Glutamatergic neuron (in vitro differentiated cells): Measurements from ENCODE around the gene NEMP1. TPM values are rescaled to one million over a fixed set of nuclear protein-coding genes. Genes with fewer than 3 reads are reported as not detected.

ENCODE experiments used
- DNase-seq: peaks from one replicate; pipeline ENCODE4 v3.0.0; 2022
- H3K27ac Mint-ChIP-seq: one replicate; pipeline ENCODE4 v1.8.0; 2020; ENCODE audit warnings: mild to moderate bottlenecking, mixed read lengths, inconsistent platforms; ENCODE audit not compliant: unreplicated experiment
- H3K27me3 Mint-ChIP-seq: one replicate; pipeline ENCODE4 v1.8.0; 2020; ENCODE audit warnings: mild to moderate bottlenecking, moderate library complexity, mixed read lengths, inconsistent platforms; ENCODE audit not compliant: unreplicated experiment
- H3K36me3 Mint-ChIP-seq: one replicate; pipeline ENCODE4 v1.8.0; 2020; ENCODE audit warnings: mild to moderate bottlenecking, mixed read lengths, inconsistent platforms; ENCODE audit not compliant: unreplicated experiment
- H3K4me1 Mint-ChIP-seq: one replicate; pipeline ENCODE4 v1.8.0; 2020; ENCODE audit warnings: mild to moderate bottlenecking, low read depth, mixed read lengths, inconsistent platforms; ENCODE audit not compliant: unreplicated experiment
- H3K4me3 Mint-ChIP-seq: one replicate; pipeline ENCODE4 v1.8.0; 2020; ENCODE audit warnings: mild to moderate bottlenecking, mixed read lengths, inconsistent platforms; ENCODE audit not compliant: unreplicated experiment
- H3K9me3 Mint-ChIP-seq: one replicate; pipeline ENCODE4 v1.8.0; 2020; ENCODE audit warnings: mild to moderate bottlenecking, moderate library complexity, mixed read lengths, inconsistent platforms; ENCODE audit not compliant: unreplicated experiment
- CTCF ChIP-seq: fragments of 200-600 bp; sonication (generic); IDR thresholded peaks from one replicate; pipeline ENCODE4 v1.5.0; 2021; ENCODE audit not compliant: partially characterized antibody, unreplicated experiment
- total RNA-seq: library from RNA; stranded (reverse); fragmentation: NEBNext Ultra II Directional; extraction: Animal tissue kit (Norgen Biotek cat#: 25700); gene quantifications from one replicate; pipeline ENCODE4 v1.2.1, GENCODE V29; 2021; ENCODE audit not compliant: unreplicated experiment

NEMP1 gene
- total RNA-seq, 1 donor from 2014 or later: 11.5 TPM

DNA sequence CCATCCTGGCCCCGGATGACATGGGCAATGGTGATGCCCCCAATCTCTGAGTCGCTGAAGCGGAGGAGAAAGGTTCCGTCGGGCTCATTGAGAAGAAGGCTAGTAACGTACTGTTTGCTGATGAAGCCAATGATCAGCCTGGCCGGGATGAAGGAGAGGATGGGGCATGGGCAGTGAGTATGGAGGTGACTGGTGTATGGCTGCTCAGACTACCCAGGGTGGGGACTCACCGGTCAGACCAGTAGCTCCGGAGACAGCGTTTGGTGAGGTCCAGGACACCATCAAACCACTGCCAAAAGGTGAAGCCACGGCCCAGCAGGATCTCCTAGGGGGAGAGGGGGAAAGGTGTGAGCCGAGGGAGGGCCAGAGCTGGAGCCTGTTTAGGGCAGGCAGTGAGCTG lies 21.2 kb upstream of the NEMP1 start:
- TF ChIP-seq CTCF: no peak
- Mint-ChIP-seq H3K4me3 (no peak overlapping the region), H3K36me3 (no peaks in the 10 kb centered on the region), H3K9me3 (peaks cover 2% of the 10 kb centered on the region), H3K27ac (no peak overlapping the region), H3K27me3 (peaks cover 1% of the 10 kb centered on the region), H3K4me1 (peaks cover 9% of the 10 kb centered on the region)
- DNase-seq: no peak

DNA sequence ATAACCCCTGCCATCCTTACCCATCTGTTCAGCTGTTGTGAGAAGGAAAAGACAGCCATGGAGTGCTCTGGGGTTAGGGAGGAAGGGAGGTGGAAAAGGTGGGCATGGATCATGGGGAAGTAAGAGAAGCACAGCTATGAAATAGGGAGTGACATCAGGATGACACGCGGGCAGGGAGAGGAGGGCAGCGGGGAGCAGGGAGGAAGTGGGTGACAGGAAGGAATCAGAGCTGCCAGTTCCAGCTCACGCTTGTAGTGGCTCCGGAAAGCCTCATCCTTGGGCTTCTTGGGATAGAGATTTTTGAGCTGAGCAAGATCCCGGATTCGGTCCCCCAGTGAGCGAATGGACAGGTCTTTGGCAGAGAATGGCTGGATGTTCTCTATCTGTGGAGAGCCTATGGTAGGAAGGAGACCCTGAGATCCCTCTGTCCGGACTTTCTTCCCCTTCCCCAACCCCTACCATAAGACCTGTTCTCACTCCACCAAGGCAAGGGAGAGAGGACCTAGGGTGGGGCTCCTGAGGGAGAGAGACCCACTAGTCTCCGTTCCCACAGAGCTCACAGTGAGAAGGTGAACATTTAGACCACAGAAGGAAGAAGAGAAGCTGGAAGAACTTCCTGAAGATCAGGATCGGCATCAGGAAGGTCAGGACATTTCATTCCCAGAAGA lies 20.6 kb upstream of the NEMP1 start:
- peaks cover 15% of the 10 kb centered on the region for H3K4me1 Mint-ChIP-seq
- H3K4me3 Mint-ChIP-seq: no peak overlapping the region
- H3K9me3 Mint-ChIP-seq: peaks cover 2% of the 10 kb centered on the region
- peaks cover 1% of the 10 kb centered on the region for H3K27me3 Mint-ChIP-seq
- TF ChIP-seq CTCF: no peak
- H3K27ac Mint-ChIP-seq: no peak overlapping the region
- no peaks in the 10 kb centered on the region for H3K36me3 Mint-ChIP-seq
- DNase-seq: no peak

DNA sequence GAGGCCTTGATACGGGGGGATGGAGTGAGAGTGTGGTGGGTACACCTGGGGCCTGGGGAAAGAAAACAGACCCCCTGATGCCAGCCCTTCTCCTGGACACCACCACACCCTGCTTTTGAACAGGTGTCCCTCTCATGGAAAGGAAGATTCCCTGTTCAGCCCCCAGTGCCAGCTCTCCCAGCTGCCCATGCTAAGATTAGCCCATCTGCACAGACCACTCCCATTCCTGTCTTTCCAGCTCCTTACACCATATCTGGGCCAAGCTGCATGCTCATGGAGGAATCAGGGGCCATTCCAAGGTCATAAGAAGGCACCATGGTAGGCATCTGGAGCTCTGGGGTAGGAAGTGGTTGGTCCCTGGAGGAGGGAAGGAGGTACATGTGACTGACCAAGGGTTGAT lies 20.0 kb upstream of the NEMP1 start:
- DNase-seq: no peak
- peaks cover 3% of the 10 kb centered on the region for H3K27me3 Mint-ChIP-seq
- no peak overlapping the region for H3K4me3 Mint-ChIP-seq
- TF ChIP-seq CTCF: no peak
- no peak overlapping the region for H3K27ac Mint-ChIP-seq
- H3K4me1 Mint-ChIP-seq: peaks cover 19% of the 10 kb centered on the region
- no peaks in the 10 kb centered on the region for H3K36me3 Mint-ChIP-seq
- H3K9me3 Mint-ChIP-seq: peaks cover 2% of the 10 kb centered on the region

DNA sequence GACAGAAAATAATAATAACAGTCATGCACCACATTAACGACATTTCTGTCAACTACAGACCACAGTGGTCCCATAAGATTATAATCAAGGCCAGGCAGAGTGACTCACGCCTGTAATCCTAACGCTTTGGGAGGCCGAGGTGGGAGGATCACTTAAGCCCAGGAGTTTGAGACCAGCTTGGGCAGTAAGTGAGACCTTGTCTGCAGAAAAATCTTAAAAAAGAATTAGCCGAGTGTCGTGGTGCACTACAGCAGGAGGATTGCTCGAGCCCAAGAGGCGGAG lies 18.9 kb upstream of the NEMP1 start:
- no peak for DNase-seq
- peaks cover 20% of the 10 kb centered on the region for H3K4me1 Mint-ChIP-seq
- H3K27me3 Mint-ChIP-seq: peaks cover 6% of the 10 kb centered on the region
- H3K4me3 Mint-ChIP-seq: no peak overlapping the region
- peaks cover 2% of the 10 kb centered on the region for H3K9me3 Mint-ChIP-seq
- H3K27ac Mint-ChIP-seq: no peak overlapping the region
- no peak for TF ChIP-seq CTCF
- H3K36me3 Mint-ChIP-seq: no peaks in the 10 kb centered on the region

DNA sequence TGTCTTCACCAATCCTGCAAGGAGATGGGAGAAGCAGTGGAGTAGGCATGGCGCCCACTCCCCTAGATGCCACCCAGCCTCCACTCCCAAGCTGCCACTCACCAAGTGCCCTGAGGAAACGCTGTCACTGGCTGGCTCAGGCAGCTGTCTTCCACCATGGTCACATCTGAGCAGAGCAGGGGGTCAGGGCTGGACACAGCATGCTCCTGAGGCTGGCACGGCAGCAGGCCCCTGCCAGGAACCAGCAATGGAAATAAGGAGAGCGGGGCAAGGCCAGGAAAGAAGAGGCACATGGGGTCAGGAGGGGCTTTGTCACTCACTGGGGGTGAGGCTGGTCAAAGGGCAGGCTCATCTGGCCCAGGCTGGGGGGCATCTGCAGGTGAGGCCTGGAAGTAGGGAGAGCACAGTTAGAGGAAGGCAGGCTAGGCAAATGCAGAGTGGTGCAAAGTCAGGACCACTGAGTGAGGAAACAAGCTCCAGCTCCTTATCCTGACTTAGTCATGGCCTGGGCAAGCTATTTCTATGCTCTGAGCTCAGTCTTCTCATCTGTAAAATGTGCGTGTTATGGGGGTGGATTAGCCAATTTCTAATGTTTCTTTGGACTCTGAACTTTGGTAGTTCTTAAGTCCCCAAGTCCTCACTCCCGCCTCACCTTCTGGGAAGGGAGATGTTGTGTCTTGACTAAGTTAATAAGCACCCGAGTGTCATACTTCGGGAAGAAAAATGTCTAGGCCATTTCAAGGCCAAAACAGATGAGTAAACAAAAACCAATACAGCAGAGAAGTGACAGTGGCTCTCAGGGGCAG lies 18.4 kb upstream of the NEMP1 start:
- H3K27ac Mint-ChIP-seq: no peak overlapping the region
- peaks cover 2% of the 10 kb centered on the region for H3K9me3 Mint-ChIP-seq
- H3K27me3 Mint-ChIP-seq: peaks cover 6% of the 10 kb centered on the region
- peaks cover 20% of the 10 kb centered on the region for H3K4me1 Mint-ChIP-seq
- DNase-seq: no peak
- H3K4me3 Mint-ChIP-seq: no peak overlapping the region
- no peak for TF ChIP-seq CTCF
- no peaks in the 10 kb centered on the region for H3K36me3 Mint-ChIP-seq
